Measurements from ENCODE around the gene ITGB6.

DNA sequence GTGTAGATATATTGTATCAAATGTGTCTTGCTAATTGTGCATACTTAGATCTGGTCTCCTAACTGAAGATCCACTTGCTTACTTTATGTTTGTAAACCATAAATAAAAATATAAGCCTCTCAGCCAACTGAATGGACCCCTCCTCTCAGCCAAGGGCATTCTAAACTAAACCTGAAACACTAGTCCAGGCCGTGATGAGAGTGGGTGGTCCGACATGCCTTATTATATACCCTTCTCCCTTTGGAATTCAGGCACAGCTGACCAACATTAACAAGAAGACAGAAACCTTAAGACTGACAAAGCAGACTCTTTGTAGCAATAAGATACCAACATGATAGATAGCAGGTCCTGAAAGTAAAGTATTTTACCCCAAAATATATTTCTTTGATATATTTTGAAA lies 73.3 kb downstream of the ITGB6 start:
- TF ChIP-seq, protein P1, sequence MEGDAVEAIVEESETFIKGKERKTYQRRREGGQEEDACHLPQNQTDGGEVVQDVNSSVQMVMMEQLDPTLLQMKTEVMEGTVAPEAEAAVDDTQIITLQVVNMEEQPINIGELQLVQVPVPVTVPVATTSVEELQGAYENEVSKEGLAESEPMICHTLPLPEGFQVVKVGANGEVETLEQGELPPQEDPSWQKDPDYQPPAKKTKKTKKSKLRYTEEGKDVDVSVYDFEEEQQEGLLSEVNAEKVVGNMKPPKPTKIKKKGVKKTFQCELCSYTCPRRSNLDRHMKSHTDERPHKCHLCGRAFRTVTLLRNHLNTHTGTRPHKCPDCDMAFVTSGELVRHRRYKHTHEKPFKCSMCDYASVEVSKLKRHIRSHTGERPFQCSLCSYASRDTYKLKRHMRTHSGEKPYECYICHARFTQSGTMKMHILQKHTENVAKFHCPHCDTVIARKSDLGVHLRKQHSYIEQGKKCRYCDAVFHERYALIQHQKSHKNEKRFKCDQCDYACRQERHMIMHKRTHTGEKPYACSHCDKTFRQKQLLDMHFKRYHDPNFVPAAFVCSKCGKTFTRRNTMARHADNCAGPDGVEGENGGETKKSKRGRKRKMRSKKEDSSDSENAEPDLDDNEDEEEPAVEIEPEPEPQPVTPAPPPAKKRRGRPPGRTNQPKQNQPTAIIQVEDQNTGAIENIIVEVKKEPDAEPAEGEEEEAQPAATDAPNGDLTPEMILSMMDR (IDR thresholded peaks at IDR 0.05) = no peak
- no peak for TF ChIP-seq POLR2AphosphoS5 (IDR thresholded peaks at IDR 0.05)
